ENCODE results near the gene FOCAD. TPM values are rescaled to one million over a fixed set of nuclear protein-coding genes. Genes with fewer than 3 reads are reported as not detected.
A peak's percentile ranks its signal among the peaks of the same experiment; 100 is the strongest.

FOCAD gene
- total and polyA plus RNA-seq, 2 experiments from 2014 or later = 20.8 to 67.4 TPM

GRCh38 chr9:20804489-20805250 lies 120.6 kb downstream of the FOCAD start:
- no peaks in the 10 kb centered on the region for H3K9me3 ChIP-seq (ENCODE audit: low read depth)
- H3K4me2 ChIP-seq (ENCODE audit: unreplicated experiment) = no peak overlapping the region
- H3K4me3 ChIP-seq = no peak overlapping the region
- H3K36me3 ChIP-seq (ENCODE audit: low read depth) = no peaks in the 10 kb centered on the region
- H3K4me1 ChIP-seq (ENCODE audit: insufficient read depth) = no peaks in the 10 kb centered on the region
- 0 out of 2 replicates have a peak, but pooled peaks cover 3% of the 10 kb centered on the region for H3F3A ChIP-seq (ENCODE audit: insufficient read depth)
- H3K9ac ChIP-seq = no peak overlapping the region
- H3K79me2 ChIP-seq (ENCODE audit: insufficient read depth) = no peaks in the 10 kb centered on the region
- H2AFZ ChIP-seq = no peak overlapping the region
- WGBS, 2 experiments (ENCODE audit: low coverage in 1 of 2, low lambda C conversion rate in 2 of 2, missing lambda C conversion rate in 2 of 2) = 88 to 90% methylated on average over 11 of the region's 11 CpGs
- TF ChIP-seq EZH2phosphoT487 (IDR thresholded peaks at IDR 0.05; ENCODE audit: insufficient read depth, low read depth) (no peak), EZH2 (IDR thresholded peaks at IDR 0.05; ENCODE audit: insufficient read depth, poor library complexity, severe bottlenecking) (no peak)
- no peaks in the 10 kb centered on the region for H4K20me1 ChIP-seq (ENCODE audit: insufficient read depth)
- DNase-seq = no peak
- H3K27me3 ChIP-seq (replicated peaks; ENCODE audit: insufficient read depth) = no peaks in the 10 kb centered on the region
- H3K27ac ChIP-seq = no peak overlapping the region
- no peaks in the 10 kb centered on the region for H3K9me2 ChIP-seq (ENCODE audit: insufficient read depth)
- in situ Hi-C loops (cut with MboI) = no loop called here

- no peak overlapping the region for H2AFZ ChIP-seq
- no peaks in the 10 kb centered on the region for H3K36me3 ChIP-seq (ENCODE audit: low read depth)
- no peaks in the 10 kb centered on the region for H3K4me1 ChIP-seq (ENCODE audit: insufficient read depth)
- H3F3A ChIP-seq (ENCODE audit: insufficient read depth) = 0 out of 2 replicates have a peak, but pooled peaks cover 4% of the 10 kb centered on the region
- H3K27me3 ChIP-seq (replicated peaks; ENCODE audit: insufficient read depth) = no peaks in the 10 kb centered on the region
- H3K79me2 ChIP-seq (ENCODE audit: insufficient read depth) = no peaks in the 10 kb centered on the region
- no peak for DNase-seq
- in situ Hi-C loops (cut with MboI) = no loop called here
- no peak overlapping the region for H3K27ac ChIP-seq
- H3K9ac ChIP-seq = no peak overlapping the region
- no peaks in the 10 kb centered on the region for H4K20me1 ChIP-seq (ENCODE audit: insufficient read depth)
- no peak overlapping the region for H3K4me2 ChIP-seq (ENCODE audit: unreplicated experiment)
- 93 to 94% methylated on average over 2 of the region's 2 CpGs for WGBS, 2 experiments (ENCODE audit: low coverage in 1 of 2, low lambda C conversion rate in 2 of 2, missing lambda C conversion rate in 2 of 2)
- H3K9me2 ChIP-seq (ENCODE audit: insufficient read depth) = no peaks in the 10 kb centered on the region
- no peak for TF ChIP-seq EZH2phosphoT487 (IDR thresholded peaks at IDR 0.05; ENCODE audit: insufficient read depth, low read depth)
- no peak for TF ChIP-seq EZH2 (IDR thresholded peaks at IDR 0.05; ENCODE audit: insufficient read depth, poor library complexity, severe bottlenecking)
- no peak overlapping the region for H3K4me3 ChIP-seq
- no peaks in the 10 kb centered on the region for H3K9me3 ChIP-seq (ENCODE audit: low read depth)
These were observed 121.7 kb downstream of the FOCAD start for GRCh38 chr9:20805766-20806165.

- H3K4me2 ChIP-seq (ENCODE audit: unreplicated experiment) = no peak overlapping the region
- H3K9me3 ChIP-seq (ENCODE audit: low read depth) = no peaks in the 10 kb centered on the region
- TF ChIP-seq EZH2phosphoT487 (IDR thresholded peaks at IDR 0.05; ENCODE audit: insufficient read depth, low read depth) = no peak
- TF ChIP-seq EZH2 (IDR thresholded peaks at IDR 0.05; ENCODE audit: insufficient read depth, poor library complexity, severe bottlenecking) = no peak
- H3F3A ChIP-seq (ENCODE audit: insufficient read depth) = 0 out of 2 replicates have a peak, but pooled peaks cover 4% of the 10 kb centered on the region
- no peaks in the 10 kb centered on the region for H3K36me3 ChIP-seq (ENCODE audit: low read depth)
- peaks cover 6% of the 10 kb centered on the region; the same call in 1 of the 2 replicates for H3K4me1 ChIP-seq (ENCODE audit: insufficient read depth)
- no peaks in the 10 kb centered on the region for H3K27me3 ChIP-seq (replicated peaks; ENCODE audit: insufficient read depth)
- no peak overlapping the region for H3K4me3 ChIP-seq
- DNase-seq = no peak
- in situ Hi-C loops (cut with MboI) = no loop called here
- no peak overlapping the region for H2AFZ ChIP-seq
- no peak overlapping the region for H3K9ac ChIP-seq
- WGBS, 2 experiments (ENCODE audit: low coverage in 1 of 2, low lambda C conversion rate in 2 of 2, missing lambda C conversion rate in 2 of 2) = 85% methylated on average over 8 of the region's 8 CpGs
- no peak overlapping the region for H3K27ac ChIP-seq
- H3K9me2 ChIP-seq (ENCODE audit: insufficient read depth) = no peaks in the 10 kb centered on the region
- no peaks in the 10 kb centered on the region for H4K20me1 ChIP-seq (ENCODE audit: insufficient read depth)
- no peaks in the 10 kb centered on the region for H3K79me2 ChIP-seq (ENCODE audit: insufficient read depth)
These were observed 123.9 kb downstream of the FOCAD start for GRCh38 chr9:20808002-20808401.

- no peak for TF ChIP-seq EZH2 (IDR thresholded peaks at IDR 0.05; ENCODE audit: insufficient read depth, poor library complexity, severe bottlenecking)
- no peak for TF ChIP-seq EZH2phosphoT487 (IDR thresholded peaks at IDR 0.05; ENCODE audit: insufficient read depth, low read depth)
- Histone ChIP-seq H3K9me2 (ENCODE audit: insufficient read depth) (no peaks in the 10 kb centered on the region), H3K9ac (no peak overlapping the region), H2AFZ (no peak overlapping the region), H3K4me3 (no peak overlapping the region), H3K79me2 (ENCODE audit: insufficient read depth) (no peaks in the 10 kb centered on the region), H4K20me1 (ENCODE audit: insufficient read depth) (no peaks in the 10 kb centered on the region), H3K27me3 (replicated peaks; ENCODE audit: insufficient read depth) (no peaks in the 10 kb centered on the region), H3K4me1 (ENCODE audit: insufficient read depth) (peaks cover 9% of the 10 kb centered on the region; the same call in 1 of the 2 replicates), H3K4me2 (ENCODE audit: unreplicated experiment) (no peak overlapping the region), H3K27ac (no peak overlapping the region), H3K36me3 (ENCODE audit: low read depth) (no peaks in the 10 kb centered on the region), H3K9me3 (ENCODE audit: low read depth) (no peaks in the 10 kb centered on the region), H3F3A (ENCODE audit: insufficient read depth) (0 out of 2 replicates have a peak, but pooled peaks cover 4% of the 10 kb centered on the region)
- peak; percentile 63 for DNase-seq
- in situ Hi-C loops (cut with MboI) = no loop called here
These were observed 127.8 kb downstream of the FOCAD start for GRCh38 chr9:20811872-20812271.

Data from GM23248 (cell line).